Tibial nerve (tissue), 4 donors: Measurements from ENCODE around the gene ADAM19.

Experiments
- EP300 ChIP-seq, 2 donors: sonication (generic); formaldehyde crosslinking; IDR thresholded peaks; one replicate each; pipeline ENCODE4 v1.6.1; 2017; ENCODE audit warnings: antibody characterized with exemption in 2 of 2, mild to moderate bottlenecking in 1 of 2
- POLR2A ChIP-seq, 2 donors: fragments of 450-650 bp; IDR thresholded peaks; one replicate each; pipeline ENCODE4 v1.6.1; 2017; ENCODE audit warnings: antibody characterized with exemption in 2 of 2, mild to moderate bottlenecking in 2 of 2, moderate library complexity in 2 of 2
- TF ChIP-seq, protein P1 (sequence below), 5 experiments: fragments of 200-600 bp in 3 of 5; fragments of 450-650 bp in 2 of 5; sonication (generic) in 3 of 5; IDR thresholded peaks; one replicate each; pipeline ENCODE4 v1.5.1; 2016 to 2019; ENCODE audit warnings: antibody characterized with exemption in 5 of 5, mild to moderate bottlenecking in 3 of 5, moderate library complexity in 2 of 5

DNA sequence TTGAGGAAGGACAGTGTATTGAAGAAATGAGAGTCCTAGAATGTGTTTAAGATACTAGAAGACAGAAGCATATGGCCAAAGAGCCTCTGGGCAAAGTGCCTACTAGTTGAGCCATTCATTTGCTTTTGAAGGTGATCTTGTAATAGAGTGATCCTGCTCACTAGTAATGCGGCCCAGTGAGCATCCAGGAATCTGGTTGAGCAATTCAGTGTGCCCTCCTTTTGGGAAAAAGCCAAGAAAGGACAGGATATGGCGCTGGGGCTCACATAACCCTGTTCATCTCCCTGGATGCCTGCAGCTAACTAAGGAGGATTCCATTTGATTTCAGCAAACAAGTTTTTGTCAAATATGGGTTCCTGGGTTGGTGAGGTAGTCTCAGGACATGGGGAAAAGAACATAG, 16.3 kb downstream of the ADAM19 start:
- TF ChIP-seq, protein P1, sequence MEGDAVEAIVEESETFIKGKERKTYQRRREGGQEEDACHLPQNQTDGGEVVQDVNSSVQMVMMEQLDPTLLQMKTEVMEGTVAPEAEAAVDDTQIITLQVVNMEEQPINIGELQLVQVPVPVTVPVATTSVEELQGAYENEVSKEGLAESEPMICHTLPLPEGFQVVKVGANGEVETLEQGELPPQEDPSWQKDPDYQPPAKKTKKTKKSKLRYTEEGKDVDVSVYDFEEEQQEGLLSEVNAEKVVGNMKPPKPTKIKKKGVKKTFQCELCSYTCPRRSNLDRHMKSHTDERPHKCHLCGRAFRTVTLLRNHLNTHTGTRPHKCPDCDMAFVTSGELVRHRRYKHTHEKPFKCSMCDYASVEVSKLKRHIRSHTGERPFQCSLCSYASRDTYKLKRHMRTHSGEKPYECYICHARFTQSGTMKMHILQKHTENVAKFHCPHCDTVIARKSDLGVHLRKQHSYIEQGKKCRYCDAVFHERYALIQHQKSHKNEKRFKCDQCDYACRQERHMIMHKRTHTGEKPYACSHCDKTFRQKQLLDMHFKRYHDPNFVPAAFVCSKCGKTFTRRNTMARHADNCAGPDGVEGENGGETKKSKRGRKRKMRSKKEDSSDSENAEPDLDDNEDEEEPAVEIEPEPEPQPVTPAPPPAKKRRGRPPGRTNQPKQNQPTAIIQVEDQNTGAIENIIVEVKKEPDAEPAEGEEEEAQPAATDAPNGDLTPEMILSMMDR (IDR thresholded peaks at IDR 0.05): no peak
- no peak for TF ChIP-seq POLR2A (IDR thresholded peaks at IDR 0.05)
- no peak for TF ChIP-seq EP300 (IDR thresholded peaks at IDR 0.05)
